ENCODE results near the gene STEAP2. TPM values are rescaled to one million over a fixed set of nuclear protein-coding genes. Genes with fewer than 3 reads are reported as not detected.

STEAP2 gene
- total RNA-seq, 2 experiments from 2014 or later: not detected

GRCh38 chr7:90188281-90188680 lies 23.3 kb upstream of the STEAP2 start:
- no peak for DNase-seq (ENCODE audit: low spot score)
- no peaks in the 10 kb centered on the region for H3K4me1 ChIP-seq (ENCODE audit: insufficient read depth, low read length, poor library complexity, severe bottlenecking)
- H2AFZ ChIP-seq (ENCODE audit: low read length): no peak overlapping the region
- H3K4me2 ChIP-seq (ENCODE audit: low read length): no peak overlapping the region
- TF ChIP-seq EZH2phosphoT487 (IDR thresholded peaks at IDR 0.05; ENCODE audit: borderline replicate concordance, low read depth, low read length) (no peak), CTCF (conservative IDR thresholded peaks at IDR 0.05; ENCODE audit: low read length) (no peak)
- no peaks in the 10 kb centered on the region for H4K20me1 ChIP-seq (ENCODE audit: insufficient read depth, low read length)
- POLR2A ChIA-PET: interaction anchor here (0.6 kb wide), 1 partner anchor 35 kb away, joined by 3 read pairs; no protein-coding TSS in a partner anchor
- BruUV-seq (replicated peaks): no TSS peak
- intact Hi-C loops (cut with micrococcal nuclease; ENCODE audit: unreplicated experiment): no loop called here
- no peaks in the 10 kb centered on the region for H3K79me2 ChIP-seq (ENCODE audit: insufficient read depth, low read depth, low read length)
- H3K27ac ChIP-seq (ENCODE audit: low read depth, low read length, poor library complexity, severe bottlenecking): no peak overlapping the region
- CTCF ChIA-PET (ENCODE audit: unreplicated experiment): no interaction called here
- H3K36me3 ChIP-seq (ENCODE audit: insufficient read depth, low read length): no peaks in the 10 kb centered on the region
- no peaks in the 10 kb centered on the region for H3K9me3 ChIP-seq (ENCODE audit: low read length)
- no peak overlapping the region for H3K4me3 ChIP-seq (ENCODE audit: low read depth, low read length, poor library complexity, severe bottlenecking)
- no peaks in the 10 kb centered on the region for H3K9me2 ChIP-seq (ENCODE audit: insufficient read depth, low read length)

- ChIA-PET CTCF (ENCODE audit: unreplicated experiment) (no interaction called here), POLR2A (no interaction called here)
- no TSS peak for BruUV-seq (replicated peaks)
Observed at GRCh38 chr7:90190995-90191394, 20.5 kb upstream of the STEAP2 start.

More at GRCh38 chr7:90190995-90191394, 20.5 kb upstream of the STEAP2 start:
- Histone ChIP-seq H3K4me1 (ENCODE audit: insufficient read depth, low read length, poor library complexity, severe bottlenecking) (no peaks in the 10 kb centered on the region), H3K27ac (ENCODE audit: low read depth, low read length, poor library complexity, severe bottlenecking) (no peak overlapping the region), H3K79me2 (ENCODE audit: insufficient read depth, low read depth, low read length) (no peaks in the 10 kb centered on the region), H3K9me2 (ENCODE audit: insufficient read depth, low read length) (no peaks in the 10 kb centered on the region), H3K36me3 (ENCODE audit: insufficient read depth, low read length) (no peaks in the 10 kb centered on the region), H4K20me1 (ENCODE audit: insufficient read depth, low read length) (no peaks in the 10 kb centered on the region), H3K4me2 (ENCODE audit: low read length) (no peak overlapping the region), H3K4me3 (ENCODE audit: low read depth, low read length, poor library complexity, severe bottlenecking) (no peak overlapping the region), H2AFZ (ENCODE audit: low read length) (no peak overlapping the region), H3K9me3 (ENCODE audit: low read length) (no peaks in the 10 kb centered on the region)
- no peak for TF ChIP-seq EZH2phosphoT487 (IDR thresholded peaks at IDR 0.05; ENCODE audit: borderline replicate concordance, low read depth, low read length)
- TF ChIP-seq CTCF (conservative IDR thresholded peaks at IDR 0.05; ENCODE audit: low read length): no peak
- intact Hi-C loops (cut with micrococcal nuclease; ENCODE audit: unreplicated experiment): no loop called here
- DNase-seq (ENCODE audit: low spot score): no peak
